GM19467 (cell line): ENCODE results near the gene CCT6B.

Experiments
- ATAC-seq: cut with Tn5 transposase; IDR thresholded peaks from one replicate; pipeline ENCODE4 v1.9.1; 2021; ENCODE audit warnings: mild to moderate bottlenecking, moderate library complexity; ENCODE audit not compliant: unreplicated experiment

CCT6B gene

DNA sequence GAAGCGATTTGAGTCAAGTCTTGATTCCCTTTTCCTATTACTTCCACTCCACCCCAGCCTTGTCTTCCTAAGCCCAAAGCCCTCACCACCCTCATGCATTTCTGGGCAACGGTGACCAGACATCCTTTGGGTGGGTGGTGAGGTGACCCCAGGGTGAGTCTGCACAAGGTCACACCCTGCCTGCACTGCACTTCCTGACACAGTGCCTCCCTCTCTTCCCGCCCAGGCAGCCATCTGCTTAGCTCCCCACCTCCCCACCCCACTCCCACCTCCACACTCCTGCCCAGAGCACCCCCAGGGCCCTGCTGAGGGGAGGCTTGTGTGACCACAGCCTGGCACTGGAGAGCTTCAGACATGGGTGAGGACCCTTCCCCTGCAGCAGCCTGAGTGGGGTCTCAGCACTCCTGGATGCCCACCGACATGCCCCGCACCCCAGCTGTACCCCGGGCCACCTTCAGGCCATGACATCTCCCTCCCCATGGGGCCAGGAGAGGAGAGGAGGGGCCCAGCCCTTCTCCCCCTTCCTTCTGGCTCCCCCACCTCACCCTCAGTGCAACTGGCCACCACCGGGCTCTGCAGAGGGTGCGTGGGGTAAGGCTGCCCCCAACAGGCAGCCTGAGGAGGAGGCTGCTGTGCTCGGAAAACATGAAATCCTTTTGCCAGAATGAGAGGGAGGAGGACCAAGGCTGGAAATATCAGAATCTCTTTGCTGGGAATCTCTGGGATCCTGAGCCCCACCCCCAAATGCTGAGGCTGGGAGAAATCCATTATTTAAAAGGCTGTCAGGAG is 68.6 kb downstream of the CCT6B start:
- ATAC-seq, result no peak

GRCh38 chr17:34886831-34887230 is 74.4 kb downstream of the CCT6B start:
- no peak for ATAC-seq

GRCh38 chr17:34885076-34885475 is 76.2 kb downstream of the CCT6B start:
- ATAC-seq, result no peak

GRCh38 chr17:34884597-34884996 is 76.7 kb downstream of the CCT6B start:
- no peak for ATAC-seq

- no peak for ATAC-seq
Observed at GRCh38 chr17:34883106-34884000, 77.9 kb downstream of the CCT6B start.

- no peak for ATAC-seq
Observed at GRCh38 chr17:34879146-34879545, 82.1 kb downstream of the CCT6B start.
